ENCODE data around the gene DOCK4. TPM values are rescaled to one million over a fixed set of nuclear protein-coding genes. Genes with fewer than 3 reads are reported as not detected.

The DOCK4 gene
- polyA plus RNA-seq, 2 of the 4 experiments (the other 2 are of a cell fraction), result 13.7 to 15.7 TPM

DNA sequence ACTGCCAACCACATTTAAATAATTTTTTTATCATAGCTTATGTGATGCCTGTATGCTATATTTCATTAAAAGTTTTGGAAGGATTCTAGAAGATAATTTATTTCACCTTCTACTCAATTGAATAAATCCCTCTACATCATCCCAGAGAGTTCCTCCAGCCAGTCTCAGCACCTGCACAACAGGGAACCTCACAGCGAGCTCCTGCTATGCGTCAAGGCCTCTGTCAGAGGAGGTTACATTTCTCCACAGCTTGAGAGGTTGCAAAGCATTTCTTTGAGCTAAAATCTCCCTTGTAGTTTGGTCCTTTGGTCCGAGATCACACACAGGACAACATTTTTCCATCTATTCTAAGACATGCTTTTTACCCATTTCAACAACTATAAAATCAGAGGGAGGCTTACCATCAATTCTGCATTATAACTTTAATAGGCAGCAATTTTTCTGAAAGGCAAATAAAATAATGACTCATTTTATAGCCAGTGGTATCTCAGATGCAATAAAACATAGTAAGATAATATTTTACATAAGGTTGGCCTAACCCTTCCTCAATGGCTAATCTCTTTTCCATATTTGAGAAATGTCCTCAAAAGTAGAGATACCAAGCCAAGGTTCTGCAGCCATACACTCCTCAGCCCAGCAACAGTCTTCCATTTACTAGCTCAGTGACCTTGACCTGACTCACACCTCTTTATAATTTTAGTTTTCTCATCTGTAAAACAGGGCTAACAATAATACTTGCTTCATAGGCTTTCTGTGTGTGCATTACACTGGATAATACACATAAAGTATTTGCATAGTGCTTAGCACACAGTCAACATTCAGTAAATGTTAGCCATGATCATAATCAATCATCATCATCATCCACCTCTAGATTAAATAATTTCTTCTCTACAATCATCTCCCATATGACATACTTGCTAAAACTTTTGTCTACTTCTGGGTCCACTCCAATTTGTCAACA lies 68.8 kb downstream of the DOCK4 start:
- Histone ChIP-seq H3K4me2 (peak overlapping the region; percentile 27; the same call in 1 of the 3 replicates), H3K4me1 (peaks cover 15% of the 10 kb centered on the region; the same call in 2 of the 3 replicates), H3K27ac (no peak overlapping the region), H3K9me3 (no peaks in the 10 kb centered on the region), H3K4me3 (no peak overlapping the region)
- no peak for TF ChIP-seq NPAS2 (CRISPR knock-in tag; IDR thresholded peaks at IDR 0.05; ENCODE audit: borderline replicate concordance)
- TF ChIP-seq, protein P1, sequence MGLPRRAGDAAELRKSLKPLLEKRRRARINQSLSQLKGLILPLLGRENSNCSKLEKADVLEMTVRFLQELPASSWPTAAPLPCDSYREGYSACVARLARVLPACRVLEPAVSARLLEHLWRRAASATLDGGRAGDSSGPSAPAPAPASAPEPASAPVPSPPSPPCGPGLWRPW (IDR thresholded peaks at IDR 0.05), result no peak
- TF ChIP-seq GATA3 (IDR thresholded peaks at IDR 0.05; ENCODE audit: borderline replicate concordance), result no peak
- no peak for TF ChIP-seq CBX8 (IDR thresholded peaks at IDR 0.05)
- TF ChIP-seq MAX (IDR thresholded peaks at IDR 0.05), result no peak
- TF ChIP-seq HOXA7 (CRISPR knock-in tag; IDR thresholded peaks at IDR 0.05), result no peak
- TF ChIP-seq RARB (CRISPR knock-in tag; IDR thresholded peaks at IDR 0.05), result no peak
- no peak for TF ChIP-seq EP300 (IDR thresholded peaks at IDR 0.05)
- no peak for TF ChIP-seq ZSCAN20 (CRISPR knock-in tag; IDR thresholded peaks at IDR 0.05)
- TF ChIP-seq RAD21 (conservative IDR thresholded peaks at IDR 0.05 in 1 of 2, IDR thresholded peaks at IDR 0.05 in 1 of 2), result no peak
- TF ChIP-seq PBX3 (IDR thresholded peaks at IDR 0.05), result no peak
- TF ChIP-seq MYC (IDR thresholded peaks at IDR 0.05; ENCODE audit: borderline replicate concordance, low read length), result no peak
- no peak for TF ChIP-seq CTCF (IDR thresholded peaks at IDR 0.05)
- no peak for TF ChIP-seq TFCP2L1 (CRISPR knock-in tag; IDR thresholded peaks at IDR 0.05)
- no peak for TF ChIP-seq BHLHE40 (IDR thresholded peaks at IDR 0.05; ENCODE audit: low read depth, low read length)
- TF ChIP-seq JUNB (IDR thresholded peaks at IDR 0.05), result no peak
- TF ChIP-seq RCOR1 (IDR thresholded peaks at IDR 0.05; ENCODE audit: low read depth, low read length), result no peak
- FAIRE-seq (no peak), ATAC-seq (no peak), DNase-seq (ENCODE audit: low read depth in 1 of 2, low spot score in 1 of 2) (no peak)
- ChIA-PET CTCF (interaction anchor here (1.1 kb wide), 1 partner anchor 58 kb away, joined by 3 read pairs; no protein-coding TSS in a partner anchor), POLR2A (no interaction called here)
- 86% methylated on average over 3 of the region's 3 CpGs for WGBS (ENCODE audit: missing lambda C conversion rate)

GRCh38 chr7:112136271-112137008 lies 69.8 kb downstream of the DOCK4 start:
- Histone ChIP-seq H3K9me3 (no peaks in the 10 kb centered on the region), H3K4me2 (no peak overlapping the region), H3K4me3 (no peak overlapping the region), H3K4me1 (peaks cover 15% of the 10 kb centered on the region; the same call in 2 of the 3 replicates), H3K27ac (no peak overlapping the region)
- no peak for ATAC-seq
- ChIA-PET CTCF (interaction anchor here (1.1 kb wide), 1 partner anchor 57 kb away, joined by 3 read pairs; no protein-coding TSS in a partner anchor), POLR2A (no interaction called here)
- 92% methylated on average over 4 of the region's 4 CpGs for WGBS (ENCODE audit: missing lambda C conversion rate)
- no peak for DNase-seq (ENCODE audit: low read depth in 1 of 2, low spot score in 1 of 2)
- TF ChIP-seq HOXA7 (CRISPR knock-in tag; IDR thresholded peaks at IDR 0.05) (no peak), JUNB (IDR thresholded peaks at IDR 0.05) (no peak), EHMT2 (IDR thresholded peaks at IDR 0.05; ENCODE audit: low read depth) (no peak), POLR2A (IDR thresholded peaks at IDR 0.05; ENCODE audit: low read length) (no peak)
- TF ChIP-seq, protein P2, sequence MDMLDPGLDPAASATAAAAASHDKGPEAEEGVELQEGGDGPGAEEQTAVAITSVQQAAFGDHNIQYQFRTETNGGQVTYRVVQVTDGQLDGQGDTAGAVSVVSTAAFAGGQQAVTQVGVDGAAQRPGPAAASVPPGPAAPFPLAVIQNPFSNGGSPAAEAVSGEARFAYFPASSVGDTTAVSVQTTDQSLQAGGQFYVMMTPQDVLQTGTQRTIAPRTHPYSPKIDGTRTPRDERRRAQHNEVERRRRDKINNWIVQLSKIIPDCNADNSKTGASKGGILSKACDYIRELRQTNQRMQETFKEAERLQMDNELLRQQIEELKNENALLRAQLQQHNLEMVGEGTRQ (IDR thresholded peaks at IDR 0.05), result no peak
- no peak for FAIRE-seq
